ENCODE measurements around the gene POP4. TPM values are rescaled to one million over a fixed set of nuclear protein-coding genes. Genes with fewer than 3 reads are reported as not detected.
"Not testable (repeated sequence)": the region's sequence is repeated elsewhere in the genome, so short reads cannot be mapped to it uniquely, and the experiment has no call there.

POP4 gene
- total RNA-seq, 1 donor from 2014 or later, result 66.4 TPM

DNA sequence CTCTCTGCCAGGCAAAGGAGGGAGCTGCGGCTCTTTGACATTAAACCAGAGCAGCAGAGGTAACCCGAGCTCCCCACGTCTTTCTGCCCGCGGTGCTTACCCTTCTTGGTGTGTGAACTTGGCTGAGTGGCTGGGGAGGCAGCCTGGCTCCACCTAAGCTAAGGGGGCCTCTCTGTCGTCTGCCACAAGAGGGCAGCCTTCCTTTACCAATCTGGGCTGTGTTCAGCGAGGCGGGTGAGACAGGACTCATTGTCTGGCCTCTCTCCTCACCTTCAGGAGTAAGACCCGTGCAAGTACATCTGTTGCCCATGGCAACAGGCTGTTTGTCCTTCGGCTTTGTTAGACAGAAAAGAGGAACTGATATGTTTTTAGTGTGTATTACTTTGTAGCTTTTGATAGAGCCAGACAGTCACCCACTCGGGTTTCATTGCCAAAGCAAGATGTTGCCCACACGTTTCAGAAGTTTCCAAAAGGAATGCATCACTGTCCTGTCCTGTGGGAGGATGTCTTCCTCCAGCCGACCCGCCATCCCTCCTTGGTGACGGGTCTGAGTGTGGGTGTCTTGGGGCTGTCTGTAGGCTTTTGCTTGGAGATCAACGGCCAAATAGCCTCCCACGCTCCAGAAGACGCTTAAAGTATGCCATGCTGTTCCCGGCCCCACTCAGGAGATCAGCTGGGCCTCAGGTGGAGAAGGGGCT lies 4.6 kb downstream of the POP4 start:
- peak; percentile 60 for DNase-seq (ENCODE audit: low read depth)

DNA sequence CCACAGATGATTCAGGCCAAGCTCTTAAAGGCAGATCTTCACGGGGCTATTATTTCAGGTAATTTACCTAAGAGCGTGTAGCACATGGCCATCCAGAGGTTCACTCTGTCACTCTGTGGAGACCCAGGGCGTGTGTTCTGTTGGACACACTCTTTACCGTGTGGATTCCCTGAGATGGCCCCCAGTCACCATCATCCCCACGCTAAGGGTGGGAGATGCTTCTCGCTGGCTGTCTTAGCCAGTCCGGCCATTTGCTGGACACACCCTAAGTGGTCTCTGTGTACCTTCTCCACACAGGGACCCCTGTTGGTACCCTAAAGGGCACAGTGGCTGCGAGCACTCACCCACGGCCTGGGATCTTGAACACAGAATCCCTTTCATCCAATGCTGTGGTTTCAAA lies 6.0 kb downstream of the POP4 start:
- DNase-seq (ENCODE audit: low read depth), result no peak

- no peak for DNase-seq (ENCODE audit: low read depth)
Measured at GRCh38 chr19:29612801-29613595, 6.9 kb downstream of the POP4 start.

DNA sequence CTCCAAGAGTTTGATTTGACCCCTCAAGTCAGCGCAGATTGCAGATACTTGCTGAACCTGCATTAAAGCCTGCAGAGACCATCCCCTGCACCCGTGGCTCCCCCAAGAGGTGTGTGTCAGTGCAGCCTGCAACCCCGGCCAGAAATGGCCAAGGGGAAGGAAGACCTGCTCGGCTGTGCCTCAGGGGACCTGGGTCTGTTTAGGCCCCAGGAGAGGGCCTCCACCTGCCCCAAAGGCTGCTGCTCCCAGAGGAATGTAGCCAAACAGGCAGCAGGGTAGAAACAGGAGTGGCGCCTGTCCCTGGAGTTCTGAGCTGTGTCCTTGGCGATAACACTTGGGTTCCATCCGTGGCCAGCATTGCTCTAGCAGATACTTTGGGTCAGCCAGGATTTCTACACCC lies 8.0 kb downstream of the POP4 start:
- no peak for DNase-seq (ENCODE audit: low read depth)

- DNase-seq (ENCODE audit: low read depth), result no peak
Measured at GRCh38 chr19:29614780-29615179, 8.7 kb downstream of the POP4 start.

DNA sequence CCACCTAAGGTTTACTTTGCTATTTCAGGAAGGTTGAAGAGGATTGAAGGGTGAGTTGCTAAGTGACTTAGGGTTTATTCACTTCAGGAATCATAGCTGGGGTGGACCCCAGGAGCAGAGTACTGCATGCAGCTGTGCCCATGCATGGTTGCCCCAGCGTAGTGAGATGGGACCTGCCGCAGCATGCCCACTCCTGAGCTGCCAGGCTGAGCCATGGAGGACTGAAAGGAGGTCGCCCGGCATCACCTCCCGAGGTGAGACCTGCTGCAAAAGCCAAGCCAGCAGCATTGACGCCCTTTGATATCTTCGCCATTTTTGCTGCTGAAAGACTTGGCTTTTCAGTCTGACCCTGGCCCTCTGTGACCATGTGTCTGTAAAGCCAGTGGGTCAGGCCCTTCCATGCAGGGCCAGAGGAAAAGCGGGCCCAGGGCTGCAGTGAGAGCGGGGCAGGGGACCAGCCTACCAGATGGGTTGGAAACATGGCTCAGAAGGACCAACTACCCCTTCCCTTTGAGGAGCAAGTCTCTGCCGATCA lies 9.9 kb downstream of the POP4 start:
- DNase-seq (ENCODE audit: low read depth), result no peak

- DNase-seq (ENCODE audit: low read depth), result no peak
Measured at GRCh38 chr19:29616541-29616940, 10.5 kb downstream of the POP4 start.

DNA sequence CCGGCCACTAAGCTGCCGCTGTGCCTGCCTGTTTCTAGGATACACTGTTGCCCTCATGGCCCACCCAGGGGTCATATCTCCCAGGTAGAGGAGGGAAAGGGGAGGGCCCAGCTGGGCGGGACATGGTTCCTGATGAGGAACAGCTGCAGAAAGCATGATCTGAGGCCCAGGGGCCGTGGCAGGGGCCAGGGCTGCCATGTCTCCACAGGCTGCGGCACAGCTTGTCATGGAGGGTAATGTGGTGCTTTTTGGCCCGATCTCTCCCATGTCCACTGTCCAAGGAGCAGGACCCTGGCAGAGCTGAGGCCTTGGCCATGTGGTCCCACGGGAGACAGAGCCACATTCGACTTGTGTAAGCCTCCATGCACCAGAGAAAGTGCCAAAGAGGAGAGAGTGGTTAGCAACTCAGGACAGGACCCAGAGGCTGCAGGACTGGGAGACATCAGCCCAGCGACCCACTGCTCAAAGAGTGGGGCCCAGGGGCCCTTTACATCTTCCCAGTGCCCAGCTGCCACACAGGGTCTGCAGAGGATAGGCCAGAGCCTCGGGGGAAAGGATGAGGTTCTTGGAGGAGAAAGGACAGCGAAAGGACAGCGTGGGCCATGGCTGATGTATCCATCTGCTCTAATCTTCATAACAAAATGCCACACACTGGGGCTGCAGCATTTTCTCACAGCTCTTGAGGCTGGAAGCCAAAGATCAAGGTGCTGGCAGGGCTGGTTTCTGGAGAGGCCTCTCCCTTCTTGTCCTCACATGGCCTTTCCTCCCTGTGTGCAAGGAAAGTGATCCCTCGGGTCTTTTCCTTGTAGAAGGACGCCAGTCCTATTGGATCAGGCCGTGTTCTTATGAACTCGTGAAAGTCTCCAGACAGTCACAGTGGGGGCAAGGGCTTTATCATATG lies 11.5 kb downstream of the POP4 start:
- DNase-seq (ENCODE audit: low read depth), result no peak

GRCh38 chr19:29618434-29618833 lies 12.4 kb downstream of the POP4 start:
- DNase-seq (ENCODE audit: low read depth), result no peak

DNA sequence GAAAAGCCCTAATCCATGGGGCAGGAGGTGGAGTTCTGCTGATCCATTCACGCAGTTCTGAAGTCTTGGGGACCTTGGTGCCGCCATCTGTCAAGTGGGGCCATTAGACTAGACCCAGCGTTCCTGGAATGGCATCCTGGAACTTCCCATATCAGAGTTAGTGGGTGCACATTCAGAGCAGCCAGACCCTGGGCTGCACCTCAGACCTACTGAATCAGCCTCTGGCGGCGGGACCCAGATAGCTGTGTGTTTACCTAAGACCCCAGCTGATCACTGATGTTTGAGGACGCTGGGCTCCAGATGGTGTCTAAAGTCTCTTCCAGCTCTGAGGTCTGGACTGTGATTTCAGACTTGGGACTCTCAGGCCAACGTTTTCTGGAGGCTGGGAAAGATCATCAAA lies 12.8 kb downstream of the POP4 start:
- DNase-seq (ENCODE audit: low read depth), result no peak

GRCh38 chr19:29620931-29621351 lies 14.9 kb downstream of the POP4 start:
- DNase-seq (ENCODE audit: low read depth), result no peak

GRCh38 chr19:29622166-29623070 lies 16.3 kb downstream of the POP4 start:
- no peak for DNase-seq (ENCODE audit: low read depth)

DNA sequence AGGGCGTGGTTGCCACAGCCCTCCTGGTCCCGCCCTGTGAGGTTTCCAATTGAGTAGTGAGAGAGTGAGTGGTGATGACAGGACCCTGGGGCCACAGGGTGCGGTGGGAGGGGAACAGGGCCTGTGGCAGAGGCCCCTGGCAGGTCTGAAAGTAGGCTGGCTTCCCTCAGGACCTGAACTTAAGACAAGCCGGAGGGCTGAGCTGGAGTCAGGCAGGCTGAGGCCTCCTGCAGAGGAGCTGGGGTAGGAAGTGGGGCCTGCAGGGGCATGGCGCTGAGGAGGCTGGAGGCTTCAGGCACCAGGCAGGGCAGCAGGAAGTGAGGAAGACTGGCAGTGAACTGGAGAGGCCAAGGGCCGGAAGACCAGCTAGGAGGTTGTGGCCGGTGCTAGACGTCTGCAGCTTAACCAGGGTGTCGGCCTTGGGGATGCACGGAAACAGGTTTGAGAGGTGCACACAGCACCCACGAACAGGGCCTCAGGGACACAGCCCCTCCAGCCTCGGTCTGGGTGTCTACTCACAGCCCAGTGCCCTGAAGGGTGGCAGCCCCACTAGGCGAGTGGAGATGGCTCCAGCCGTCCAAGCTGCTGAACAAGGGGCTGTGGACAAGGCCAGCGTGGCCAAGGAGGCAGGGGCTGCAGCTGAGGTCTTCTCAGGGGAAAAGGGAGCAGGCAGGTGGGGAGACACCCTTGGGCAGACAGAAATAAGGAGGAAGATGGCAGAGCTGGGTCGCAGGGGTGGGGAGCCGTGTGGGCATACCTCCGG lies 17.8 kb downstream of the POP4 start:
- no peak for DNase-seq (ENCODE audit: low read depth)

- peak; percentile 2 for DNase-seq (ENCODE audit: low read depth)
Measured at GRCh38 chr19:29624489-29625185, 18.6 kb downstream of the POP4 start.

GRCh38 chr19:29625186-29625651 lies 19.1 kb downstream of the POP4 start:
- peak; percentile 1 for DNase-seq (ENCODE audit: low read depth)

DNA sequence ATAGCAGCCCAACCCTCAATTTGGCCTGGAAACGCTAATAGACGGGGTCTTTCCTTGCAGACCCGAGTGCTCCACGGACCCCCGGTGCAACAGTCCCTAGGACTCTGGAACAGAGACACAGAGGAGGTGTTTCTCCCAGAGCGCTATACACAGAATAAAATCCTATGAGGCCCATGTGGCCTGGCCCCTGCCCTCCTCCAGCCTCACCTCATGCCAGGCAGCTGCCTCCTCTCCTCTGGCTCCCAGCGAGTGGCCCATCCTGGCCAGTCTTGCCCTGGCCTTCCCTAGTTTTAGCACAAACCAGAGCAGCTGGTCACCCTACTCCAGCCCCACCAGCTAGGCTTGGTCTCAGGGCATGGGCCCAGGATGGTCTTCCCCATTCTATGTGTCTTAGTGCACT lies 20.3 kb downstream of the POP4 start:
- no peak for DNase-seq (ENCODE audit: low read depth)

DNA sequence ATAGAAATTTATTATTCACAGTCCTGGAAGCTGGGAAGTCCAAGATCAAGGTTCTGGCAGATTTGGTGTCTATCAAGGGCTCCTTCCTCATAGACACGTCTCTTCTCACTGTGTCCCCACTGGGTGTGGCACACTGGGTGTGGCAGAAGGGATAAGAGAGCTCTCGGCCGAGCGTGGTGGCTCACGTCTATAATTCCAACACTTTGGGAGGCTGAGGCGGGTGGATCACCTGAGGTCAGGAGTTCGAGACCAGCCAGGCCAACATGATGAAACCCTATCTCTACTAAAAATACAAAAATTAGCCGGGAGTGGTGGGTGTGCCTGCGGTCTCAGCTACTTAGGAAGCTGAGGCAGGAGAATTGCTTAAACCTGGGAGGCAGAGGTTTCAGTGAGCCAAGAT lies 20.7 kb downstream of the POP4 start:
- not testable (repeated sequence) for DNase-seq (ENCODE audit: low read depth)

DNA sequence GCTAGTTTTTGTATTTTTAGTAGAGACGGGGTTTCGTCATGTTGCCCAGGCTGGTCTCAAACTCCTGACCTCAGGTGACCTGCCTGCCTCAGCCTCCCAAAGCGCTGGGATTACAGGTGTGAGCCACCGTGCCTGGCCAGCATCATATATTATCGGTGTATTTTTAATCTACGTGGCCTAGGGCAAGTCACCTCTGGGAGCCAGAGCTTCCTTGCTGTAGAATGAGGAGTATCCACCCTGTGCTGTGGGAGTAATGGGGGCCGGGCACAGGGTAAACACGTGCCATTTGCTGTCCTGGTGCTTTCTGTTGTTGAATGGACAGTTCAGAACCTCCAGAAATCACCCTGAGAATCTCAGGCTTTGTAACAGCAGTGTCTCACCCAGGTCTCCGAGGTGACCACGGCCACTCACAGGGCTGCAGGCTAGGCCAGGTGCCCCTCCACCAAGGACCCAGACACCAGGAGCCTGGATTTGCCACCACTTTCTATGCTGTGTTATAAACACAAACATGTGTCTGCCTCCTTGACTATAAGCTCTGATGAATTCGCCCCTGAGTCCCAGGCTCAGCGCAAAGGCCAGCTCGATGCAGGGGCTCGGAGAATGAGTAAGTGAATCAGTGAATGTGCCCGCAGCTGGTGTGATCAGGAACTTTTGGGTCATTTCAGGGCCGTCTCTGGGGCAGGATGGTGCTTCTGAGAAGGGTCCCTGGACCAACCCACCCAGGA lies 22.7 kb downstream of the POP4 start:
- no peak for DNase-seq (ENCODE audit: low read depth)
